ENCODE data around the gene SLC1A7. TPM values are rescaled to one million over a fixed set of nuclear protein-coding genes. Genes with fewer than 3 reads are reported as not detected.
A peak's percentile ranks its signal among the peaks of the same experiment; 100 is the strongest.

The SLC1A7 gene
- total RNA-seq, 4 donors from 2014 or later, result 4.7 to 12.8 (median 9.4) TPM; not detected in 1

DNA sequence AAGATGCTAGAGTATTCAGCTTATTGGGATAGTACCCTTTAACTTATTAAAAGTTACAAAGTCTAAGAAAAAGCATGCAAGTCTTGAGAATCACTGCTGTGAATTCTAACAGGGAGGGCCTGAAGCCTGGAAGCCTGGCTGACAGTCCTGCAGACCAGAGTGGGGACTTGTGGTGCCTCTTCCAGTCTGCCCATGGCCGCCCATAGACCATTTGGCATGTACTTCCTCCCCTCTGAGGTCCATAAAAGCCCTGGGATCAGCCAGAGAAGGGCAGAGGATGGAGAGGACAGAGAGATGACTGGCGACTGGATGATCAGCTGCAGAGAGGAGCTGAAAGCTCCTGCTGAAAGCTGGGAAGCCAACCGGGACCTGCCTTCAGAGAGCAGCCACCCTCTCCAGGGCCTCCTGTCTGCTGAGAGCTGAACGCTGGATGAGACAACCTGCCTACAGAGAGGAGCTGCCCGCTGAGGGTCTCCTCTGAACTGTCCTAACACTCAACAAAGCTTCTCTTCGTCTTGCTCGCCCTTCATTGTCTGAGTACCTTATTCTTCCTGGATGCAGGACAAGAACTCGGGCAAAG lies 12.5 kb upstream of the SLC1A7 start:
- H3K9me3 ChIP-seq, result no peaks in the 10 kb centered on the region
- no peak for DNase-seq
- no peaks in the 10 kb centered on the region for H3K4me1 ChIP-seq
- TF ChIP-seq, protein P1, sequence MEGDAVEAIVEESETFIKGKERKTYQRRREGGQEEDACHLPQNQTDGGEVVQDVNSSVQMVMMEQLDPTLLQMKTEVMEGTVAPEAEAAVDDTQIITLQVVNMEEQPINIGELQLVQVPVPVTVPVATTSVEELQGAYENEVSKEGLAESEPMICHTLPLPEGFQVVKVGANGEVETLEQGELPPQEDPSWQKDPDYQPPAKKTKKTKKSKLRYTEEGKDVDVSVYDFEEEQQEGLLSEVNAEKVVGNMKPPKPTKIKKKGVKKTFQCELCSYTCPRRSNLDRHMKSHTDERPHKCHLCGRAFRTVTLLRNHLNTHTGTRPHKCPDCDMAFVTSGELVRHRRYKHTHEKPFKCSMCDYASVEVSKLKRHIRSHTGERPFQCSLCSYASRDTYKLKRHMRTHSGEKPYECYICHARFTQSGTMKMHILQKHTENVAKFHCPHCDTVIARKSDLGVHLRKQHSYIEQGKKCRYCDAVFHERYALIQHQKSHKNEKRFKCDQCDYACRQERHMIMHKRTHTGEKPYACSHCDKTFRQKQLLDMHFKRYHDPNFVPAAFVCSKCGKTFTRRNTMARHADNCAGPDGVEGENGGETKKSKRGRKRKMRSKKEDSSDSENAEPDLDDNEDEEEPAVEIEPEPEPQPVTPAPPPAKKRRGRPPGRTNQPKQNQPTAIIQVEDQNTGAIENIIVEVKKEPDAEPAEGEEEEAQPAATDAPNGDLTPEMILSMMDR (IDR thresholded peaks at IDR 0.05), result no peak
- no peak for TF ChIP-seq POLR2A (IDR thresholded peaks at IDR 0.05)
- no peaks in the 10 kb centered on the region for H3K36me3 ChIP-seq
- H3K27ac ChIP-seq, result no peak overlapping the region
- H3K27me3 ChIP-seq, result no peaks in the 10 kb centered on the region
- H3K4me3 ChIP-seq, result no peak overlapping the region

DNA sequence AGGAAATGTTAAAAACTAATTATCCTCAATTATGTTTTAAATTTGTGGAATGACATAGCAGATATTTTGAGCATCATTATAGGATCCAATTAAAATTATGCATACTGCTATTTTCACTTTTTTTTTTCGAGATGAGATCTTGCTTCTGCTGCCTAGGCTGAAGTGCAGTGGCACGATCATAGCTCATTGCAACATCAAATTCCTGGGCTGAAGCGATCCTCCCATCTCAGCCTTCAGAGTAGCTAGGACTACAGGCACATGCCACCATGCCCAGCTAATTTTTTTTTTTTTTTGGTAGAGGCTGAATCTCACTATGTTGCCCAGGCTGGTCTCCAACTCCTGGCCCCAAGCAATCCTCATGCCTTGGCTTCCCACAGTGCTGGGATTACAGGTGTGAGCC lies 11.3 kb upstream of the SLC1A7 start:
- H3K4me1 ChIP-seq, result no peaks in the 10 kb centered on the region
- H3K9me3 ChIP-seq, result no peaks in the 10 kb centered on the region
- no peak overlapping the region for H3K27ac ChIP-seq
- TF ChIP-seq, protein P1 (IDR thresholded peaks at IDR 0.05), result no peak
- no peak for TF ChIP-seq POLR2A (IDR thresholded peaks at IDR 0.05)
- no peak for DNase-seq
- H3K36me3 ChIP-seq, result no peaks in the 10 kb centered on the region
- H3K4me3 ChIP-seq, result no peak overlapping the region
- H3K27me3 ChIP-seq, result no peaks in the 10 kb centered on the region

DNA sequence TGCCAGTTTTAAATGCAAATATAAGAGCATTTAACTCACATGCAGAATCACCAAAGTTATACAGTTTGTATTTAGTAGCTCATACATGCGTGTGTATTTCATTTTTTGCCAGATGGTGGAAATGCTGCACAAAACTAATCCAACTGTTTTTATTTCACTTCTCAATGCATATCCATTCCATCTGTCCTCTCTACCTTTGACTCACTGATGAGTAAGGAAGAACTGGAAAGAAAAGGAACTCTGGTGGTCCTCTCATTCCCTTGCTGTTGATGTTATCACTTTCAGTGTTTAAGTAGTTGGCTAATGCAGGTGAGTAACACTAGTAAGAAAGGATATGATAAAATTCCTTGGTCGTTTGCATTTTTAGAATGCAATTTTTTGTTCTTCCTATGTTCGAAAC lies 5.7 kb upstream of the SLC1A7 start:
- no peaks in the 10 kb centered on the region for H3K36me3 ChIP-seq
- peaks cover 0 to 16% (median 1%) of the 10 kb centered on the region in 4 donors for H3K4me1 ChIP-seq
- no peaks in the 10 kb centered on the region for H3K9me3 ChIP-seq
- DNase-seq, result no peak
- no peak overlapping the region for H3K4me3 ChIP-seq
- no peaks in the 10 kb centered on the region for H3K27me3 ChIP-seq
- no peak for TF ChIP-seq POLR2A (IDR thresholded peaks at IDR 0.05)
- TF ChIP-seq, protein P1 (IDR thresholded peaks at IDR 0.05), result no peak
- H3K27ac ChIP-seq, result no peak overlapping the region

DNA sequence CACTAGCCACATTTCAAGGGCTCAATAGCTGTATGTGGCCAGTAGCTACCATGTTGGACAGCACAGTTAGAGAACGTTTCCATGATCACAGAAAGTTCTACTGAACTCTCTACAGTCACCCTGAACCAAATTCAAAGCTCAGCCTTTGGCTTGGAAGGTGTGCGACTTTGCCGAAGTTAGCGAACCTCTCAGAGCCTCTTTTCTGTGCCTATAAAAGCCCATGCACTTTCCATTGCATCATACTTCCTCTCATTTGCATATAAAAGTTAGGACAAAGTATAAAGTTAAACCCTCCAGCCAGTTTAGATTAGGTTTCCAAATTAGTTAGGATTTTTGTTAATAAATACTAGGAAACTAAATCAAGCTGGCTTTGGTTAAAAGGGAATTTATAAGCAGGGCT lies 4.7 kb upstream of the SLC1A7 start:
- no peak overlapping the region for H3K27ac ChIP-seq
- no peak for TF ChIP-seq POLR2A (IDR thresholded peaks at IDR 0.05)
- TF ChIP-seq, protein P1 (IDR thresholded peaks at IDR 0.05), result no peak
- no peaks in the 10 kb centered on the region for H3K27me3 ChIP-seq
- no peak overlapping the region for H3K4me3 ChIP-seq
- no peaks in the 10 kb centered on the region for H3K9me3 ChIP-seq
- no peak for DNase-seq
- peaks cover 0 to 16% (median 1%) of the 10 kb centered on the region in 4 donors for H3K4me1 ChIP-seq
- no peaks in the 10 kb centered on the region for H3K36me3 ChIP-seq

DNA sequence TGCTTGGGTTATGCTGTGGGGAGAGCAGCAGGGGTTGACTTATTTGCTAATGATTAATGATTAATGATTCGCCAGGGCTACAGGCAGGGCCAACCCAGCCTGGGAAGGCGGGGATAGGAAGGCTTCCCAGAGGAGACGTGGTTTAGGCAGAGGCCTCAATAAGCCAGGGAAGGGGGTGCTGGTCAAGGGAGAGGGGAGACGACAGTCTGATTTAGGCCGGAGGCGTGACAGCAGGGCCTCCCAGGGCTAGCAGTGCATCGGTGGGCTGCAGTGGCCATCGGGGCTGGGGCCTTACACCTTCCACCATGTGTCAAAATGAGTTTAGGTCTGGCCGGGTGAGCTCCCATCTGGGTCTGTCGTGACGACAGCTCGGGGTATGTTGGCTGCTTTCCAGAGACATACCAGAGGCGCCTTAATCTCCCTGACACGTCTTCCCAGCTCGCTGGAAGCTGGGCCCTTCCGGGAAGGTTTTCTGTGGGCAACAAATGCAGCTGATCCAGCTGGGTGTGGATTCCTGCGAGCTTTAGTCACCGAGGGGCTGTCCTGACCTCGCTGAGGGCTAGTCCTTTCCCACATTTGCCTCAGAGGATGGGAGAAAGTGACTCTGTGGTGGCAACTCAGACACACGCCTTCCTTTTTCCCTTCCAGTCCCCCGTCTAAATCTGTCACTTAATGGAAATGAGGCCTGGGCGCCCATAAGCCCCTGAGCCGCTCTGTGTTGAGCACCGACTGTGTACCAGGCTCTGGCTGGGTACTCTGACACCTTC lies 3.7 kb upstream of the SLC1A7 start:
- peak in 2 of 3 donors; percentile 67 to 73 for DNase-seq
- H3K36me3 ChIP-seq, result no peaks in the 10 kb centered on the region
- H3K4me3 ChIP-seq, result peak overlapping the region in 1 of 4 donors; percentile 18
- H3K27me3 ChIP-seq, result no peaks in the 10 kb centered on the region
- TF ChIP-seq, protein P1 (IDR thresholded peaks at IDR 0.05), result no peak
- peak in 1 of 2 donors; percentile 37 for TF ChIP-seq POLR2A (IDR thresholded peaks at IDR 0.05)
- H3K9me3 ChIP-seq, result no peaks in the 10 kb centered on the region
- peak overlapping the region; percentile 42 to 89 (median 78) for H3K27ac ChIP-seq
- H3K4me1 ChIP-seq, result peaks cover 0 to 16% (median 1%) of the 10 kb centered on the region in 4 donors

Data from Peyer's patch (tissue), 4 donors.